Neural progenitor cell (in vitro differentiated cells): Measurements from ENCODE around the gene MTERF1. TPM values are rescaled to one million over a fixed set of nuclear protein-coding genes. Genes with fewer than 3 reads are reported as not detected.

ENCODE experiments used
- DNase-seq: peaks from one replicate; pipeline ENCODE4 v3.0.0-alpha.2; 2016; ENCODE audit warnings: low spot score
- H2AFZ ChIP-seq: fragments of 200-600 bp; sonication (generic); replicated peaks from 2 replicates; pipeline ENCODE4 v1.6.1; 2016; ENCODE audit warnings: antibody characterized with exemption
- H3F3A ChIP-seq: fragments of 200-600 bp; sonication (generic); 2 replicates; pipeline ENCODE4 v1.6.1; 2016; ENCODE audit warnings: antibody characterized with exemption, low read depth
- H3K27ac ChIP-seq: fragments of 200-600 bp; sonication (generic); 2 replicates; pipeline ENCODE4 v1.5.1; 2016; ENCODE audit warnings: mild to moderate bottlenecking
- H3K27me3 ChIP-seq: fragments of 200-600 bp; sonication (generic); 2 replicates; pipeline ENCODE4 v1.6.1; 2016; ENCODE audit warnings: mild to moderate bottlenecking, moderate library complexity
- H3K36me3 ChIP-seq: fragments of 200-600 bp; sonication (generic); 2 replicates; pipeline ENCODE4 v1.5.1; 2016
- H3K4me1 ChIP-seq: fragments of 200-600 bp; sonication (generic); 2 replicates; pipeline ENCODE4 v1.6.1; 2016; ENCODE audit warnings: mixed run types
- H3K4me2 ChIP-seq: fragments of 200-600 bp; sonication (generic); 2 replicates; pipeline ENCODE4 v1.6.1; 2016
- H3K4me3 ChIP-seq: fragments of 200-600 bp; sonication (generic); 2 replicates; pipeline ENCODE4 v1.5.1; 2016
- H3K79me2 ChIP-seq: fragments of 200-600 bp; sonication (generic); 2 replicates; pipeline ENCODE4 v1.6.1; 2016; ENCODE audit warnings: low read depth
- H3K9ac ChIP-seq: fragments of 200-600 bp; sonication (generic); 2 replicates; pipeline ENCODE4 v1.6.1; 2016
- H3K9me3 ChIP-seq: fragments of 200-600 bp; sonication (generic); 2 replicates; pipeline ENCODE4 v1.5.1; 2016; ENCODE audit warnings: low read depth
- H4K20me1 ChIP-seq: fragments of 200-600 bp; sonication (generic); 2 replicates; pipeline ENCODE4 v1.6.1; 2016; ENCODE audit warnings: low read depth
- H3K27ac Mint-ChIP-seq: 3 replicates; pipeline ENCODE4 v1.8.0; 2021; ENCODE audit warnings: mixed read lengths
- H3K27me3 Mint-ChIP-seq: 2 replicates; pipeline ENCODE4 v1.8.0; 2022; ENCODE audit warnings: low read depth, mild to moderate bottlenecking, inconsistent platforms, moderate library complexity, mixed read lengths; ENCODE audit not compliant: insufficient read depth
- H3K36me3 Mint-ChIP-seq: 3 replicates; pipeline ENCODE4 v1.8.0; 2021; ENCODE audit warnings: mixed read lengths
- H3K4me1 Mint-ChIP-seq: 3 replicates; pipeline ENCODE4 v1.8.0; 2021; ENCODE audit warnings: mixed read lengths
- H3K4me3 Mint-ChIP-seq: 3 replicates; pipeline ENCODE4 v1.8.0; 2021; ENCODE audit warnings: mild to moderate bottlenecking, moderate library complexity, mixed read lengths
- H3K9me3 Mint-ChIP-seq: 3 replicates; pipeline ENCODE4 v1.8.0; 2020; ENCODE audit warnings: mixed read lengths
- EZH2 ChIP-seq: fragments of 200-600 bp; sonication (generic); IDR thresholded peaks from 2 replicates; pipeline ENCODE4 v1.6.1; 2017; ENCODE audit warnings: antibody characterized with exemption, mild to moderate bottlenecking, moderate library complexity
- EZH2phosphoT487 ChIP-seq: fragments of 200-600 bp; sonication (generic); IDR thresholded peaks from 2 replicates; pipeline ENCODE4 v1.6.1; 2017; ENCODE audit warnings: antibody characterized with exemption
- total RNA-seq: library from RNA; depleted of rRNA; stranded (reverse); fragments of >200 nt; gene quantifications from 2 replicates; pipeline ENCODE4 v1.2.3, GENCODE V29; 2015; ENCODE audit warnings: low replicate concordance
- TF ChIP-seq, protein P1 (sequence below): fragments of 200-600 bp; sonication (generic); IDR thresholded peaks from 2 replicates; pipeline ENCODE4 v1.5.1; 2017; ENCODE audit warnings: antibody characterized with exemption, mild to moderate bottlenecking

Gene MTERF1
- total RNA-seq, 1 donor from 2014 or later, result 36.9 TPM

DNA sequence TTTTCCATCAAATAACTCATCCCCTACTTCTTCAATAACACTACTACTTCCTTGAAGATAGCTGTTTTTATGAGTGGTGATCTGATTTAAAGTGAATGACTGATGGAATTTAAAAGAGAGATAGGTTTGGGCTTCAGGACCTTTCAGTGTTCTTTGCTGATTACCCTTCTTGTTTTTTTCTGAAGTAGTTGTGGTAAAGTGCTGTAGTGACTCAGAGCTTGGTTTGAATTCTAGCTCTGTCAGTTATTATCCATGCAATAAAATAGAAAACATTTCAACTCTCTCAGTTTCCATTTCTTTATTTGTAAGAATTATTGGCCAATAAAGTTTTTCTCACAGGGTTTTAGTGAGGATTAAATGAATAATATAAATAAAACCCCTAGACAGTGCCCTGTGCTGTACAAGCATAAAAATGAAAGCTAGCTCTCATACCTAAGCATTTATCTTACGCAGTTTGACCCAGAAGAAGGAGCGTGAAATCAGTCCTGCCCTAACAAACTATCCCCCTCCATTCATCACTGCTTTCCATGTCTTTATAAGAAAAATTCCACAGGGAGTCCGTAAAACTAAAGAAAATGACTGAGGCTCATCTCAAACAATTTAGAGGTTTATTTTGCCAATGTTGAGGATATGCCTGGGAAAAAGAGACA, 35.0 kb upstream of the MTERF1 start:
- Histone ChIP-seq H3K4me2 (no peak overlapping the region), H3K27me3 (no peaks in the 10 kb centered on the region), H3K4me3 (no peak overlapping the region), H3K79me2 (no peaks in the 10 kb centered on the region), H3K9ac (no peak overlapping the region), H4K20me1 (no peaks in the 10 kb centered on the region), H2AFZ (peak overlapping the region; percentile 32), H3K27ac (no peak overlapping the region), H3K4me1 (no peaks in the 10 kb centered on the region), H3K36me3 (no peaks in the 10 kb centered on the region), H3F3A (no peaks in the 10 kb centered on the region), H3K9me3 (no peaks in the 10 kb centered on the region)
- H3K27me3 Mint-ChIP-seq, result no peaks in the 10 kb centered on the region
- H3K4me3 Mint-ChIP-seq, result no peak overlapping the region
- no peak overlapping the region for H3K27ac Mint-ChIP-seq
- peaks cover 7% of the 10 kb centered on the region for H3K4me1 Mint-ChIP-seq
- no peaks in the 10 kb centered on the region for H3K36me3 Mint-ChIP-seq
- TF ChIP-seq, protein P1, sequence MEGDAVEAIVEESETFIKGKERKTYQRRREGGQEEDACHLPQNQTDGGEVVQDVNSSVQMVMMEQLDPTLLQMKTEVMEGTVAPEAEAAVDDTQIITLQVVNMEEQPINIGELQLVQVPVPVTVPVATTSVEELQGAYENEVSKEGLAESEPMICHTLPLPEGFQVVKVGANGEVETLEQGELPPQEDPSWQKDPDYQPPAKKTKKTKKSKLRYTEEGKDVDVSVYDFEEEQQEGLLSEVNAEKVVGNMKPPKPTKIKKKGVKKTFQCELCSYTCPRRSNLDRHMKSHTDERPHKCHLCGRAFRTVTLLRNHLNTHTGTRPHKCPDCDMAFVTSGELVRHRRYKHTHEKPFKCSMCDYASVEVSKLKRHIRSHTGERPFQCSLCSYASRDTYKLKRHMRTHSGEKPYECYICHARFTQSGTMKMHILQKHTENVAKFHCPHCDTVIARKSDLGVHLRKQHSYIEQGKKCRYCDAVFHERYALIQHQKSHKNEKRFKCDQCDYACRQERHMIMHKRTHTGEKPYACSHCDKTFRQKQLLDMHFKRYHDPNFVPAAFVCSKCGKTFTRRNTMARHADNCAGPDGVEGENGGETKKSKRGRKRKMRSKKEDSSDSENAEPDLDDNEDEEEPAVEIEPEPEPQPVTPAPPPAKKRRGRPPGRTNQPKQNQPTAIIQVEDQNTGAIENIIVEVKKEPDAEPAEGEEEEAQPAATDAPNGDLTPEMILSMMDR, result no peak
- no peak for TF ChIP-seq EZH2
- no peak for TF ChIP-seq EZH2phosphoT487
- no peak for DNase-seq
- H3K9me3 Mint-ChIP-seq, result no peaks in the 10 kb centered on the region

DNA sequence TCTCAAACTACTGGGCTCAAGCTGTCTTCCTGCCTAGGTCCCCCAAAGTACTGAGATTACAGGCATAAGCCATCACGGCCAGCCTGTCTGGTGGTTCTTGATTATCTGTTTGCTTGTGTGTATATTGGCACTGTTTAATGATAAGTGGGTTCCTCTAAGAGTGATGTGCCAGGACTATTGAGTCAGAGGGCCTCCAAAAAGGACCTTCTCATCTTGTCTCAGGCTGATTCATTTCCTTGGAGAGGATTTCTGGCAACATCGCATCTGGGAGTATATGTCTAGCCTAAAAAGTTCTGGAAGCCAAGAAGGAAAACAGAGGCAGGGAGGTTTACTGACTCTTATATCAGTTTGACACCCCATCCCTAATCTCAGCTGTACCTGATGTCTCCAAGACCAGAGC, 33.1 kb upstream of the MTERF1 start:
- Histone ChIP-seq H3K4me2 (no peak overlapping the region), H3F3A (no peaks in the 10 kb centered on the region)
- no peak overlapping the region for H3K27ac Mint-ChIP-seq

DNA sequence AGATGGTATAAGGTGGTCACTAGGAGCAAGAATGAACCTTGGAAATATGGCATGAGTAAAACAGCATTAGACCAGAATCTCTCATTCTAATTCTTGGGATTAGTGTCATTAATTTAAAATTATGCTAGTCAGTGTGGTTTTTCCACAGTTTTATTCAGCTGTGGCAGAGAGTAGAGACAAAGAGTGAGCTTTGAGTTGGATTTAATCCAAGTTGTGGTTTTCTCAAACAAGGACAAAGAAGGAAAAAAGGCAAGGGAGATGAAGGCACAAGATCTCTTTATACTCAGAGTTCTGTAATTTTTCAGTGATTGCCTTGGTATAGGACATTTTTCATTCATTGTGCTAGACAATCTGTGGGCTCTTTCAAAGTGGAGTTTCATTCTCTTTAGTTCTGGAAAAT, 32.0 kb upstream of the MTERF1 start:
- H4K20me1 ChIP-seq, result no peaks in the 10 kb centered on the region
- no peaks in the 10 kb centered on the region for H3K4me1 ChIP-seq
- H3K79me2 ChIP-seq, result no peaks in the 10 kb centered on the region
- Mint-ChIP-seq H3K9me3 (peaks cover 9% of the 10 kb centered on the region), H3K36me3 (no peaks in the 10 kb centered on the region), H3K4me3 (no peak overlapping the region), H3K4me1 (peaks cover 10% of the 10 kb centered on the region), H3K27ac (no peak overlapping the region), H3K27me3 (peaks cover 3% of the 10 kb centered on the region)
- H3K9ac ChIP-seq, result no peak overlapping the region
- no peak overlapping the region for H3K27ac ChIP-seq
- no peaks in the 10 kb centered on the region for H3K36me3 ChIP-seq
- no peaks in the 10 kb centered on the region for H3F3A ChIP-seq
- H3K9me3 ChIP-seq, result no peaks in the 10 kb centered on the region
- DNase-seq, result no peak
- TF ChIP-seq EZH2phosphoT487 (no peak), EZH2 (no peak)
- TF ChIP-seq, protein P1, result no peak
- no peaks in the 10 kb centered on the region for H3K27me3 ChIP-seq
- peak overlapping the region; percentile 63 for H2AFZ ChIP-seq
- no peak overlapping the region for H3K4me2 ChIP-seq
- no peak overlapping the region for H3K4me3 ChIP-seq

More for the DNA sequence above, 33.1 kb upstream of the MTERF1 start:
- Histone ChIP-seq H2AFZ (no peak overlapping the region), H3K79me2 (no peaks in the 10 kb centered on the region), H3K4me1 (no peaks in the 10 kb centered on the region), H3K4me3 (no peak overlapping the region), H3K9me3 (no peaks in the 10 kb centered on the region), H3K27me3 (no peaks in the 10 kb centered on the region), H3K9ac (no peak overlapping the region), H3K36me3 (no peaks in the 10 kb centered on the region), H4K20me1 (no peaks in the 10 kb centered on the region), H3K27ac (no peak overlapping the region)
- Mint-ChIP-seq H3K4me1 (peaks cover 10% of the 10 kb centered on the region), H3K36me3 (no peaks in the 10 kb centered on the region), H3K9me3 (peaks cover 6% of the 10 kb centered on the region), H3K4me3 (no peak overlapping the region), H3K27me3 (peaks cover 3% of the 10 kb centered on the region)
- DNase-seq, result no peak
- TF ChIP-seq EZH2 (no peak), EZH2phosphoT487 (no peak)
- TF ChIP-seq, protein P1, result no peak
